CD4-positive, alpha-beta T cell treated with Interleukin-4 for 1 hour (primary cell): ENCODE measurements around the gene HENMT1.
"Not testable (repeated sequence)": the region's sequence is repeated elsewhere in the genome, so short reads cannot be mapped to it uniquely, and the experiment has no call there.

Experiments
- DNase-seq, 2 donors: peaks; one replicate each; pipeline ENCODE4 v3.0.0-alpha.2; 2020 to 2022

The HENMT1 gene

GRCh38 chr1:108670131-108670773, 9.4 kb upstream of the HENMT1 start:
- DNase-seq, result no peak

GRCh38 chr1:108669679-108670078, 8.8 kb upstream of the HENMT1 start:
- no peak for DNase-seq

GRCh38 chr1:108668777-108669176, 7.9 kb upstream of the HENMT1 start:
- DNase-seq, result no peak

- DNase-seq, result not testable (repeated sequence)
Measured at GRCh38 chr1:108667422-108667821, 6.5 kb upstream of the HENMT1 start.

- DNase-seq, result no peak
Measured at GRCh38 chr1:108665771-108666170, 4.9 kb upstream of the HENMT1 start.

- DNase-seq, result no peak
Measured at GRCh38 chr1:108665067-108665466, 4.2 kb upstream of the HENMT1 start.

DNA sequence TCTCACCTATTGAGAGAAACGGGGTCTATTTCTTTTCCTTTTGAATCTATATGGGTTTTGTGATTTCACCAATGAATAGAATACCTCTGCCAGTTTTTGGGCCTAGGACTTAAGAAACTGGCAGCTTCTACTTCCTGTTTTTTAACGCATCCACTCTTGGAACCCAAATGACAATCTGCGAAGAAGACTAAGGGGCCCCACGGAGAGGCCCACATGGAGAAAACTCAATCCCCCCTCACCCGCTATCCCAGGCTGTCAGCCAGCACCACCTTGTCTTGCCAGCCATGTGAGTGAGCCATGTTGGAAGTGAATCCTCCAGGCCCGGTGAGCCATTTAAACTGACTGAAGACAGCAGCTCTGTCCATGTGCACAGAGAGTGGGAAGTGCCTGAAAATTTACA, 3.6 kb upstream of the HENMT1 start:
- no peak for DNase-seq

DNA sequence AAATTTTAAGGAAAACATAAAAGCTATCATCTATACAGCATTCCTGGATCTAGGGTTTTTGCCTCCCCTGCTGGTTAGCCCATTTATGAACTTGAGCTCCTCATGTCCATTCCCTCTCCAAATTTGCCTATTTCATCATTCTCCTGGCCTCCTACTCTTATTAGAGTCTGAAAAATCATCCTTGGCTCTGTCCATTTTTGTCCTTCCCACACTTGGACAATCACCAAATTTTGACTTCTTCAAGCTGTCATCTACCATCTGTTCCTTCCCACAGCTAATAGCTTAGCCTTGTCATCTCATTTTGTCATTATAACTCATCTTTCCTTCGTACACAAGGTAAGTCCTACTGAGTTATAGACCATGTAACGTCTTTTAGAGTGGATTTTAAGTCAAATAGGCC, 2.2 kb upstream of the HENMT1 start:
- no peak for DNase-seq

- no peak for DNase-seq
Measured at GRCh38 chr1:108657356-108658080, 3.4 kb downstream of the HENMT1 start.

DNA sequence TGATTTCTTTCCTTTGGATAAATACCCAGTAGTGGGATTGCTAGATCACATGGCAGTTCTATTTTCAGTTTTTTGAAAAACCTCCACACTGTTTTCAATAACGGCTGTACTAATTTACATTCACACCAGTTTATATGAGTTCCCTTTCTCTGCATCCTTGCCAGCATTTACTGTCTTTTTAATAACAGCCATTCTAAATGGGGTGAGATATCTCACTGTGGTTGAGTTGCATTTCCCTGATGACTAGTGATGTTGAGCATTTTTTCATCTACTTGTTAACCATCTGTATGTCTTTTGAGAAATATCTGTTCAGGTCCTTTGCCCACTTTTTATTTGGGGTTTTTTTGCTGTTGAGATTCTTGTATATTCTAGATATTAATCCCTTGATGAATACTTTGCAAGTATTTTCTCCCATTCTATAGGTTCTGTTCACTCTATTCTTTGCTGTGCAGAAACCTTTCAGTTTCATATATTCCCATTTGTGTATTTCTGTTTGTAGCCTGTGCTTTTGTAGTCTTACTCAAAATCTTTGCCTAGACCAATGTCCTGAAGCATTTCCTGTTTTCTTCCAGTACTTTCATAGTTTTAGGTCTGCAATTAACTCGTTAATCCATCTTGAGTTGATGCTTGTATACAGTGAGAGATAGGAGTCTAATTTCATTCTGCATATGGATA, 7.3 kb downstream of the HENMT1 start:
- DNase-seq, result peak in 1 of 2 donors; percentile 43

GRCh38 chr1:108646648-108647269, 14.1 kb downstream of the HENMT1 start:
- DNase-seq, result peak; percentile 88 to 89

- no peak for DNase-seq
Measured at GRCh38 chr1:108646265-108646647, 14.6 kb downstream of the HENMT1 start.

- DNase-seq, result peak in 1 of 2 donors; percentile 32
Measured at GRCh38 chr1:108645564-108646184, 15.2 kb downstream of the HENMT1 start.

GRCh38 chr1:108644984-108645383, 15.9 kb downstream of the HENMT1 start:
- peak; percentile 55 to 69 for DNase-seq

DNA sequence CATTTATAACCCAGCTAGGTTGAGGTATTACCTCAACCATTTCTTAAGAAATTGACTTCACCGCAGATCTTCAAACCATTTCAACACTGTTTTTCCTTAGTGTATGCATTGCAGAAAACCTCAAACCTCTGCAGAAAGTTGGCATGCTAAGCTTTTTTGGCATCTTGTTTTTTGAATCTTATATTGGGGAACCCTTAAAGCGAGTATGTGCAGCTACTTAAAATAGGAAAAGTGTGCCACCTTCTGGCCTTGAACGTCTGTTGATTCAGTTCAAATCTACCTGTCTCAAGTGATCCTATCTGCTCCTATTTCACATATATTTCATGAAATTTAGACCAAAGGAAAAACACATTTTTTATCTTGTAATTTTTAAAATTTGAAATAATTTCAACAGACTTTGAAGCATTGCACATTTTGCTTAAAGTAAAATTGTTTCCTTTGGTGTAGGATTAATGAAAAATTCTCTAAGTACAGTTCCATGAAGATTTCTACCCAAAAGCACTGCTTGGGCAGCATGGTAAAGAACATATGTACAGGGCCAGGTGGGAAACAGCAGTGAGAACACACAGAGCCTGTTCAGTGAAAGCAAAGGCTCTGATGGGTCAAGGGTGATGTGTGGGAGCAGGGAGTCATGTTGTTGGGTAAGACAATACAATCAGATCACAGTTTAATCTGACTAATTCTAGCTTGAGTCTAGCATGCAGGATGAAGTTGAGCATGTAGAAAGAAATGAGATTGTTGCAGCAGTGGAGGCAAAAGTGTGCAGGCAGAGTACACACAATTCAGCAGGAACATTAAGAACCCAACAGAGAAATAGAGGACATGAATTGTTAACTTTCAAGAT, 17.2 kb downstream of the HENMT1 start:
- DNase-seq, result peak; percentile 68 to 83

- DNase-seq, result not testable (repeated sequence)
Measured at GRCh38 chr1:108640863-108641262, 20.0 kb downstream of the HENMT1 start.

- peak; percentile 60 to 63 for DNase-seq
Measured at GRCh38 chr1:108639899-108640560, 20.9 kb downstream of the HENMT1 start.

GRCh38 chr1:108636876-108637275, 24.0 kb downstream of the HENMT1 start:
- DNase-seq, result no peak

DNA sequence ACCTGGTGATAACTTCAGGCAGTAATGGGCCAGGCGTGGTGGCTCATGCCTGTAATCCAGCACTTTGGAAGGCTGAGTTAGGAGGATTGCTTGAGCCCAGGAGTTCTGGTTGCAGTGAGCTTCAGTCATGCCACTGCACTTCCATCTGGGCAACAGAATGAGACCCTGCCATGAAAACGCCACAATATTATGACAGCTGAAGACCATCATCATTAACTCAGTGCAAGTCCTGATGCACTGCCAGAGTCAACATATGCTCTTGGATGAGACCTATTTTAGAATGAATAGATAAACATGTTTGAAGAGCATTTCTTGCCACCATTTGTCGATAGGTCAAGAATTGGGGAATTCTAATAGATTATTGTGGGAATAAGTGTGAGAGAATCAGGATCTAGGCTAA, 26.4 kb downstream of the HENMT1 start:
- DNase-seq, result no peak

GRCh38 chr1:108628665-108629064, 32.2 kb downstream of the HENMT1 start:
- no peak for DNase-seq

- no peak for DNase-seq
Measured at GRCh38 chr1:108627951-108628350, 32.9 kb downstream of the HENMT1 start.

GRCh38 chr1:108627256-108627655, 33.6 kb downstream of the HENMT1 start:
- no peak for DNase-seq
